H1 (cell line): Measurements from ENCODE around the gene AGPAT4. TPM values are rescaled to one million over a fixed set of nuclear protein-coding genes. Genes with fewer than 3 reads are reported as not detected.

ENCODE experiments used
- POU5F1 ChIP-seq: IDR thresholded peaks from 2 replicates; pipeline ENCODE4 v1.6.1; 2011; ENCODE audit warnings: low read depth, mild to moderate bottlenecking, low read length, moderate library complexity
- polyA plus RNA-seq, 7 experiments: library from polyadenylated mRNA; depleted of rRNA in 3 of 7; stranded (reverse) in 5 of 7; unstranded in 2 of 7; fragments of >200 nt in 5 of 7; fragments of 200-250 nt in 2 of 7; gene quantifications; 1 replicate in 5 of 7; 2 replicates in 1 of 7; 4 replicates in 1 of 7; pipeline versions ENCODE4 v1.2.1 to v1.2.3, GENCODE V29; 2011 to 2013; ENCODE audit warnings: missing spikeins in 2 of 7, mixed read lengths in 2 of 7
- total RNA-seq: library from RNA; stranded (reverse); fragmentation: NEBNext Ultra II Directional; extraction: Animal tissue kit (Norgen Biotek cat#: 25700); gene quantifications from 2 replicates; pipeline ENCODE4 v1.2.1, GENCODE V29; 2021

The AGPAT4 gene
- total and polyA plus RNA-seq, 2 of the 8 experiments (the other 6 are each of a cell fraction or from before 2014, with no cell fraction given), result 13.5 to 23.8 TPM

DNA sequence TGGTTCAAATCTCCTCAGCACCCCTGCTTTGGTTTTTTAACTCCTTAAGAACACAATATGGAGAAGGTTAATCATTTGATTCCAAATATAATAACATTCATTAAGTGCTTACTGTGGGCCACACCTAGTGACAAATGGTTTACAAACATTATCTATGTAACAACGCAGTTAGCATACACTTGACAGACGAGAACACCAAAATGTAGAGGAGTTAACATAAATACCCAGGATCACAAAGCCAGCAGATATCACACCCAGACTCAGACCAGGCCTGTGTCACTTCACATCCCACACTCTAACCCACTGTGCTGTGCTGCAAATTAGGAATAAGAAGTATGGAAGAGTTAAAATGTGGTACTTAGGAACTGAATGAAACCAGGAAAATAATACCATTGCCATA is 82.9 kb downstream of the AGPAT4 start (continued):
- TF ChIP-seq POU5F1, result no peak
